ENCODE measurements around the gene ELFN1. TPM values are rescaled to one million over a fixed set of nuclear protein-coding genes. Genes with fewer than 3 reads are reported as not detected.

Gene ELFN1
- total RNA-seq, 1 donor from 2014 or later, result 0.62 TPM

- no peak for DNase-seq (ENCODE audit: extremely low spot score, unreplicated experiment)
- peaks cover 6% of the 10 kb centered on the region for H3K4me1 Mint-ChIP-seq (ENCODE audit: unreplicated experiment)
- H3K36me3 Mint-ChIP-seq (ENCODE audit: unreplicated experiment), result peaks cover 2% of the 10 kb centered on the region
- H3K27me3 Mint-ChIP-seq (ENCODE audit: unreplicated experiment), result no peaks in the 10 kb centered on the region
- no peak overlapping the region for H3K4me3 Mint-ChIP-seq (ENCODE audit: unreplicated experiment)
- H3K27ac Mint-ChIP-seq (ENCODE audit: unreplicated experiment), result no peak overlapping the region
- peaks cover 4% of the 10 kb centered on the region for H3K9me3 Mint-ChIP-seq (ENCODE audit: unreplicated experiment)
- TF ChIP-seq CTCF (IDR thresholded peaks at IDR 0.05), result no peak
Measured at GRCh38 chr7:1712907-1713501, 42.9 kb downstream of the ELFN1 start.

GRCh38 chr7:1713502-1714484 lies 43.7 kb downstream of the ELFN1 start:
- Mint-ChIP-seq H3K4me1 (ENCODE audit: unreplicated experiment) (peaks cover 6% of the 10 kb centered on the region), H3K27ac (ENCODE audit: unreplicated experiment) (no peak overlapping the region), H3K36me3 (ENCODE audit: unreplicated experiment) (peaks cover 2% of the 10 kb centered on the region), H3K9me3 (ENCODE audit: unreplicated experiment) (peaks cover 4% of the 10 kb centered on the region), H3K27me3 (ENCODE audit: unreplicated experiment) (no peaks in the 10 kb centered on the region), H3K4me3 (ENCODE audit: unreplicated experiment) (no peak overlapping the region)
- DNase-seq (ENCODE audit: extremely low spot score, unreplicated experiment), result no peak
- no peak for TF ChIP-seq CTCF (IDR thresholded peaks at IDR 0.05)

GRCh38 chr7:1714583-1715330 lies 44.7 kb downstream of the ELFN1 start:
- H3K27me3 Mint-ChIP-seq (ENCODE audit: unreplicated experiment), result no peaks in the 10 kb centered on the region
- no peak for TF ChIP-seq CTCF (IDR thresholded peaks at IDR 0.05)

GRCh38 chr7:1715331-1715625 lies 45.2 kb downstream of the ELFN1 start:
- H3K36me3 Mint-ChIP-seq (ENCODE audit: unreplicated experiment), result no peaks in the 10 kb centered on the region
- no peak overlapping the region for H3K27ac Mint-ChIP-seq (ENCODE audit: unreplicated experiment)
- no peak overlapping the region for H3K4me3 Mint-ChIP-seq (ENCODE audit: unreplicated experiment)
- DNase-seq (ENCODE audit: extremely low spot score, unreplicated experiment), result no peak
- H3K4me1 Mint-ChIP-seq (ENCODE audit: unreplicated experiment), result peaks cover 6% of the 10 kb centered on the region
- H3K9me3 Mint-ChIP-seq (ENCODE audit: unreplicated experiment), result no peaks in the 10 kb centered on the region
- no peak for TF ChIP-seq CTCF (IDR thresholded peaks at IDR 0.05)
- H3K27me3 Mint-ChIP-seq (ENCODE audit: unreplicated experiment), result no peaks in the 10 kb centered on the region

More at GRCh38 chr7:1714583-1715330, 44.7 kb downstream of the ELFN1 start:
- Mint-ChIP-seq H3K4me3 (ENCODE audit: unreplicated experiment) (no peak overlapping the region), H3K4me1 (ENCODE audit: unreplicated experiment) (peaks cover 6% of the 10 kb centered on the region), H3K27ac (ENCODE audit: unreplicated experiment) (no peak overlapping the region), H3K36me3 (ENCODE audit: unreplicated experiment) (peaks cover 2% of the 10 kb centered on the region), H3K9me3 (ENCODE audit: unreplicated experiment) (peaks cover 4% of the 10 kb centered on the region)
- DNase-seq (ENCODE audit: extremely low spot score, unreplicated experiment), result no peak

- no peak for DNase-seq (ENCODE audit: extremely low spot score, unreplicated experiment)
Measured at GRCh38 chr7:1715671-1716074, 45.6 kb downstream of the ELFN1 start.

More at GRCh38 chr7:1715671-1716074, 45.6 kb downstream of the ELFN1 start:
- Mint-ChIP-seq H3K36me3 (ENCODE audit: unreplicated experiment) (no peaks in the 10 kb centered on the region), H3K27ac (ENCODE audit: unreplicated experiment) (no peak overlapping the region), H3K27me3 (ENCODE audit: unreplicated experiment) (no peaks in the 10 kb centered on the region), H3K4me1 (ENCODE audit: unreplicated experiment) (peaks cover 6% of the 10 kb centered on the region), H3K4me3 (ENCODE audit: unreplicated experiment) (no peak overlapping the region), H3K9me3 (ENCODE audit: unreplicated experiment) (no peaks in the 10 kb centered on the region)
- no peak for TF ChIP-seq CTCF (IDR thresholded peaks at IDR 0.05)

Data from osteocyte (in vitro differentiated cells).